GM12892 (cell line): ENCODE measurements around the gene TRIO.

Experiments used
- POLR2A ChIP-seq: IDR thresholded peaks from 2 replicates; pipeline ENCODE4 v1.6.1; 2011; ENCODE audit warnings: low read depth, low read length, control low read depth
- POLR2AphosphoS5 ChIP-seq: IDR thresholded peaks from 2 replicates; pipeline ENCODE4 v1.6.1; 2011; ENCODE audit warnings: low read depth, low read length, control low read depth
- TAF1 ChIP-seq: IDR thresholded peaks from 2 replicates; pipeline ENCODE4 v1.6.1; 2011; ENCODE audit warnings: low read depth, mild to moderate bottlenecking, control low read depth, low read length, borderline replicate concordance

DNA sequence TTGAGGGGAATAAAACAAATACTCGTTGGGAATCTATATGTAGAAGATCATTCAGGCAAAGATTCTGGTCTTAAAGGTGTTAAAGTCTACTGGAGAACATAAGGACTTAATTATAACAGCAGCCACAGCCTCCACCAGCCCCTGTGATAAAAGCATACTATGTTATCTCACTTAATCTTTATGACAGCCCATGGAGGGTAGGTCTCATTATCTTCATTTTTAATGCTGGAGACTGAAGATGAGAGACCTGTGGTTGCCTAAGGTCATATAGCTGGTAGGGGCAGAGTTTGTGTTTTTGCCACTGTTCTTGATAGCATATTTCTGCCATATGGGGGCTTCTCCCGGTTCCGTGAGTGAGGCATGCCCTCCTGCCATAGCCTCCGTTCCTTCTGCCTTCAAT lies 88.7 kb downstream of the TRIO start:
- TF ChIP-seq POLR2AphosphoS5 (no peak), TAF1 (no peak), POLR2A (no peak)
